ENCODE measurements around the gene FOXN3.

FOXN3 gene

GRCh38 chr14:89245802-89246201 is 171.2 kb downstream of the FOXN3 start:
- no peak for DNase-seq

- no peak for DNase-seq
These were observed 172.3 kb downstream of the FOXN3 start for GRCh38 chr14:89244720-89245119.

GRCh38 chr14:89243741-89244140 is 173.3 kb downstream of the FOXN3 start:
- DNase-seq: no peak

DNA sequence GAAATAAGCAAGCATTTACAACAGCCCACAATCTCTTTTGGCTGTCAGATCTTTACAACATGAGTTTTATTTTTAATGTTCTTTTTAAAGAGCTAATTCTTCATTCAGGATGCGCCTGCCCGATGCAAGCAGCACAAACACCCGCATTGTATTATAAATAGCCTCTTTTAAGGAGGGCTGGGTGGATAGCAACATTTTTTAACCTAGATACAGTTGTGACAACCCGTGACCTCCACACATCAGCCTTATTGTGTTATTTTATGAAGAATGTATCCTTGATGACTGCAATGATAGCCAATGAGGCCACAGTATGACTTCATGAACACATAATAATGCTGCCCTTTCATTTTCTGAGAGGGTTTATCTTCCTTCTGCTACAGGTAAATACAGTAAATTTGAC is 173.7 kb downstream of the FOXN3 start:
- DNase-seq: no peak

- DNase-seq: no peak
These were observed 174.3 kb downstream of the FOXN3 start for GRCh38 chr14:89242652-89243279.

DNA sequence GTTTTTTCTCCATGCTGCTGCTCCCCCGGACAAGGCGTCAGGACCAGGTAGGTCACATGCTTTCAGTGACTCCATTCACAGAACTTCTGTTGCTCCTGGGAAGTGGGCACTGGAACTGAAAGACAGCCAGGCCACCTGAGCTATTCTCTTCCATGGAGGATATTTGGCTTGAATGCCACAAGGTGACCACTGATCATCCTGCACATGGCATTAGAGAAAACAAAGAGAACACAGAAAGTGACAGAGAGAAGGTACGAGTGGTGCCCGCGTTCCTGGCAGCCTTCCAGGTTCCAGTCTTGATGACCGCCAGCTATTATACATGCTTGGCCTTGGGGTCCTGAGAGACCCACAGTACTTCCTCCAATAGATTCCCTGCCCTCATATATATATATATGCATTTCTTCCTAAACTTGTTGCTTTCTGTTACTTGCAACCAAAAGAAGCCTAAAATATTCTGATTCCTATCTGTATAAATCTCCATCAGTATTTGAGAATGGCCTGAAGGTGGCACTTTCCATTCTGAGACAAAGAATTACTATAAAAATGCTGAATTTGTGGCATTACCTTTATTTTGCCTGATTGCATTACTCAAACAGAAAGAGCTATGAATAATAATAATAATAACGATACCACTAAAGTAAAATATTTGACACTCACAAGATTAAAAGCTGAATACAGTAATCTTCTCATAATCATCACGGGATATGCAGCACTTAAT is 174.9 kb downstream of the FOXN3 start:
- no peak for DNase-seq

DNA sequence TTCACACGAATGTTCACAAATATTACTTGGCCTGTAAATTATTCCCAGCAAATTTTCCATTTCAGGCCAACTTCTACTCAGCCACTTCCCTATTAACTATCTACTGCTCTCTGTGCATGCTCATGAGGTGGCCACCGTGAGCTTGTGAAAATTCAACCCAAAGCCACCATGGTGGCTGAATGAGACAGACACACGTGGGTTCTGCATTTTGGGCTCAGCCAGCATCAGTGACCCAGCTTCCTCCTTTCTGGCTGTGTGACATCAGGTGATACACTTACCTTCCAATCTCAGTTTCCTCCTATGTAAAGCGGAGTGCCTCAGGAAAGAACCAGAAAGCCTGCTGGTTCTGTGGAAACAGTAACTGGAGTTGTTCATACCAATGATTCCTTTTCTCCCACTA is 175.8 kb downstream of the FOXN3 start:
- DNase-seq: no peak

DNA sequence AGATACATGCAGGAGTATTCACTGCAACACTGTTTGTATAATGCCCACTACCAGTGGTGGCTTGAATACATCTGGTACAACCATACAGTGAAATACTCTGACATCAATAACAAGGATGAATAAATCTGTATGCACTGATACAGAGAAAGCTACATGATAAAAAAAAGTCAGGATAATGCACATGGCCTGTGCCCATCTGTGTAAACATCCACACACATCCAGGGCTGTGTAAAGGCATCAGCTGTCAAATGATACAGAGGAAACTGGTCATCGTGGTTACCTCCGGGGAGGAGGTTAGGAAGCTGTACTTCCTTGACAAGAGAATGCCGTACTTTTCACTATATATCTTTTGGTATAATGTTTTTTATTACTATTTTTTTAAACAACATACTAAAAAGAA is 176.6 kb downstream of the FOXN3 start:
- DNase-seq: no peak

DNA sequence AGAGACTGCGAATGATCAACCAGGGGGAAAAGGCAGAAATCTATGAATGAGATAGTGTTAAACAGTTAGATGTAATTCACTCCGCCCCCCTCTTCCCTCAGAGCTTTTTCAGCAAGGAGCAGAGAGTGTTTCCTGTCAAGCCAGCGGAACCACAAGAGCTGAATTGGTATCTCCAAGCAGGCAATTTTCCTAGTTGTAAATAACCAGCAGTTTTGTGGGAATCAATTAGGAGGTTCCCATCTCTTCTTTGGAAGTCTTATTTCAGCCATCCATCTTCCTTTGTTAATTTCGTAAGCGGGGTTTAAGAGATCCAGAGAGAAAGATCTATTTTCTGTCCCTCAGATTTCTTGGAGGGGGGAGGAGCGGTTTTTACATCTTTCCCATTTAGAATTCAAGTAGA is 178.0 kb downstream of the FOXN3 start:
- DNase-seq: no peak

GRCh38 chr14:89237921-89238529 is 179.0 kb downstream of the FOXN3 start:
- no peak for DNase-seq

GRCh38 chr14:89236851-89237250 is 180.2 kb downstream of the FOXN3 start:
- no peak for DNase-seq

GRCh38 chr14:89233184-89233583 is 183.8 kb downstream of the FOXN3 start:
- no peak for DNase-seq

DNA sequence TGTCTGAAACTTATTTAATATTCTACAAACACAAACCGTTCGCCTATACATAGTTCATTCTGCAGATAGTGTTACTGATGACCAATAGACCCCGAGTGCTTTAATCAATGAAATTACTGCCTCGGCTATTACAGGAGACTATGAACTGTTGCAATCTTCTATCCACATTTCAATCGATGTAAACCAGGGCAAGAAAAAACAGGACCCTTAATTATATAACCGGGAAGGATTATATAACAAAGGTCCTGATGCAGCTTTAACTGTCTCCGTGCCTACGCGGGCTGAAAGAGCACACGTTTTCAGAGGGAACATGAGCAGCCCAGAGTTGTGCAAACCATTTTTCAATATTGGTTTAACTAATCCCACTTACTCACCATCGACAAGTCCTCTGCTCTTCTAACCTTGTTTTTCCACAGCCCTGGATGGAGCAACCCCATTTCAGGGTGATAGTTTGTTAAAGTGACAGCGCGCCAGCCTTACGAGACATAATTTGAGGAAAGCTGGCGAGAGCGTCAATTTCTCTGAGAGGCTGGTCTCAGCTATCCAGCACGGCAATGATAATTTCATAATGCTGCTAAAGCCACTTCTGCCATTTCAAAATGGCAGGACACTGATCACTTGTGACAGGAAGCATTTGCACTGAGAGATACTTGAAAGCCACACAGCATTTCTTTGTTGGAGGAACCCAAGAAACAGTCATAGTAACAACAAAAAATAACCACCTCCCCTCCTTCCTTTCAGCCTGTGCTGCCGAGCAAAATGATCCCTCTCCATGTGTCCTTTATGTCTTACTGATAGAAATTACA is 184.6 kb downstream of the FOXN3 start:
- no peak for DNase-seq

GRCh38 chr14:89231426-89232113 is 185.5 kb downstream of the FOXN3 start:
- no peak for DNase-seq

GRCh38 chr14:89228921-89229639 is 188.0 kb downstream of the FOXN3 start:
- no peak for DNase-seq

- no peak for DNase-seq
These were observed 189.6 kb downstream of the FOXN3 start for GRCh38 chr14:89227496-89227836.

GRCh38 chr14:89226801-89227495 is 190.1 kb downstream of the FOXN3 start:
- DNase-seq: no peak

DNA sequence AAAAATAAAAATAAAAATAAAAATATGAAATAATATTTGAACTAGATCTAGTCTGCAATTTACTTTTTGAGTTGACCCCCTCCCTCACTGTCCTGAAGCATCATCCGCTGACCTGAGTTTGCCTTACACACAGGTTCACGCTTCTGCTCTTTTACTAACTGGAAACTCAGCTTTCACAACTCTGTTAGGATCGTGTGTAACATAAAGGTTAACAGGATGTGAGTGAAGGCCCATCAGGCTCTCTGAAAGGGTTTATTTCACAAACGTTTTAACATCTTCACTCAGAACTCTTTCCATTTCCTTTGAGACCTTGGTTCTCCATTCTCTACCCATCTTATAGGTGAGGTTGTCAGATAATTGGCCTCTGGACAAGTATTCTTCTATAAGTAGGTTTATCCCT is 191.4 kb downstream of the FOXN3 start:
- DNase-seq: no peak

DNA sequence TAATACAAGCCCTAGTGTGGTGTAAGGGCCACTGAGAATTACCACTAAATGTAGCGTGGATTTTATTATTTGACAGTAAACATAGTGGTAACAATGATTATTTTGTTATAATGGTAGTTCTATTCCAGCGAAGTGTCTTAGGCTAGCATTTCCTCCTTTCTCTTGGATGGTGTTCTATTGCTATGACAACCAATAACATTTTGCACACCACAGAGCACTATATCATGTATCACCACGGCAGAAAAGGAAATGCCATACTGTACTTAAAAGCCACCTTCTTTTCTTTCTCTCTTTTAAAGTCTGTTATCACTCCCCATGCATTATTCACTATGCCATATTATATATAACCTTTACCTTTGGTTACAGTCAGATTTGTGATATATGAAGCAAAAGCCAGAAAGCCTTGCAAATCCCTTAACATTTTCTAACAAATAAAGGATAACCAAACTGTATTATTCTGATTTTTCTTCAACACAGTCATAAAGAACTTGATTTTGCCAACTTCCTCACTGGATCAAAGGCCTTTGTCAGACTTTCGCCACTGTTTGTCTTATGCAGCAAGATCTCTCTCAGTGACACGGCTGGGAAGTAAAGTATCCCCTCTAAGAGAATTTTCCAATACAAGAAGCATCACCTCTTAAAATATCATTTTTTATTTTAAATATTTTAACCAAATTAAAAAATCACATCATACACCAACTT is 195.8 kb downstream of the FOXN3 start:
- DNase-seq: peak; percentile 10

- no peak for DNase-seq
These were observed 198.0 kb downstream of the FOXN3 start for GRCh38 chr14:89219051-89219450.

- DNase-seq: no peak
These were observed 199.1 kb downstream of the FOXN3 start for GRCh38 chr14:89217891-89218290.

Data from NCI-H1417 treated with DMSO at 0.1 percent for 48 hours (cell line).